Measurements from ENCODE around the gene AKAP8. TPM values are rescaled to one million over a fixed set of nuclear protein-coding genes. Genes with fewer than 3 reads are reported as not detected.

The AKAP8 gene
- total RNA-seq, 4 donors from 2014 or later, result 21.8 to 33.2 (median 26.6) TPM

Small RNA genes within 50 kb of the gene (small RNA-seq; reads per million reads assigned to genes)
- gene AC005776.1, result not detected

Other genes starting within 250 kb of the AKAP8 start
- gene NOTCH3, start 178.8 kb downstream of the AKAP8 start, total RNA-seq, result 10 to 100 TPM; 10.9 to 53.9 (median 20.0) TPM
- 1 to 10 TPM in 1 of 4 donors, under 1 TPM in 1, not detected in 2; 0.59 to 1.1 TPM for gene EPHX3, start 147.3 kb downstream of the AKAP8 start, total RNA-seq
- gene BRD4, start 47.2 kb downstream of the AKAP8 start, total RNA-seq, result 10 to 100 TPM; 20.8 to 78.1 (median 32.4) TPM
- 100 to 1,000 TPM; 122 to 272 (median 204) TPM for gene AKAP8L, start 39.2 kb upstream of the AKAP8 start, total RNA-seq
- gene WIZ, start 70.2 kb upstream of the AKAP8 start, total RNA-seq, result 10 to 100 TPM; 23.0 to 48.5 (median 29.6) TPM
- gene RASAL3, start 84.8 kb upstream of the AKAP8 start, total RNA-seq, result 1 to 10 TPM; 2.6 to 4.4 (median 3.7) TPM
- not detected for gene PGLYRP2, start 99.7 kb upstream of the AKAP8 start, total RNA-seq
- under 1 TPM in 1 of 4 donors, not detected in 3; 0.11 TPM for gene CYP4F22, start 128.7 kb upstream of the AKAP8 start, total RNA-seq
- not detected for gene CYP4F8, start 235.4 kb upstream of the AKAP8 start, total RNA-seq

Measured in thyroid gland (tissue), 4 donors.